Neural cell (in vitro differentiated cells): Measurements from ENCODE around the gene SECISBP2. TPM values are rescaled to one million over a fixed set of nuclear protein-coding genes. Genes with fewer than 3 reads are reported as not detected.

ENCODE experiments used
- H2AFZ ChIP-seq: fragments of 200-600, 300-800 bp; sonication (generic), shearing (Covaris generic); 2 replicates; pipeline ENCODE4 v1.6.0; 2014; ENCODE audit warnings: low read depth, mild to moderate bottlenecking, antibody characterized with exemption, low read length, moderate library complexity
- H3F3A ChIP-seq: fragments of 200-600 bp; shearing (Covaris generic); 2 replicates; pipeline ENCODE4 v1.6.1; 2016; ENCODE audit warnings: mild to moderate bottlenecking, moderate library complexity, mixed read lengths, antibody characterized with exemption, low read length; ENCODE audit not compliant: insufficient read depth, poor library complexity, severe bottlenecking
- H3K27ac ChIP-seq: fragments of 200-600, 300-800 bp; sonication (generic), shearing (Covaris generic); 2 replicates; pipeline ENCODE4 v1.5.1; 2014; ENCODE audit warnings: mild to moderate bottlenecking, low read length, moderate library complexity
- H3K27me3 ChIP-seq: fragments of 300-800, 200-600 bp; sonication (generic), shearing (Covaris generic); 2 replicates; pipeline ENCODE4 v1.6.0; 2014; ENCODE audit warnings: mild to moderate bottlenecking, low read depth, low read length, moderate library complexity; ENCODE audit not compliant: insufficient read depth
- H3K36me3 ChIP-seq: fragments of 300-800, 200-600 bp; sonication (generic), shearing (Covaris generic); 2 replicates; pipeline ENCODE4 v1.5.1; 2014; ENCODE audit warnings: mild to moderate bottlenecking, antibody characterized with exemption, low read length, moderate library complexity; ENCODE audit not compliant: insufficient read depth
- H3K4me2 ChIP-seq: fragments of 300-800, 200-600 bp; sonication (generic), shearing (Covaris generic); 2 replicates; pipeline ENCODE4 v1.6.0; 2014; ENCODE audit warnings: mild to moderate bottlenecking, low read length
- H3K4me3 ChIP-seq: fragments of 300-800, 200-600 bp; sonication (generic), shearing (Covaris generic); 2 replicates; pipeline ENCODE4 v1.5.1; 2014; ENCODE audit warnings: mild to moderate bottlenecking, low read length, moderate library complexity
- H3K79me2 ChIP-seq: fragments of 200-600 bp; shearing (Covaris generic); replicated peaks from 2 replicates; pipeline ENCODE4 v1.6.0; 2014; ENCODE audit warnings: mild to moderate bottlenecking, low read length, moderate library complexity; ENCODE audit not compliant: insufficient read depth
- H3K9ac ChIP-seq: fragments of 300-800, 200-600 bp; sonication (generic), shearing (Covaris generic); 2 replicates; pipeline ENCODE4 v1.6.1; 2016; ENCODE audit warnings: mild to moderate bottlenecking, low read length, mixed read lengths
- H3K9me2 ChIP-seq: fragments of 200-600 bp; shearing (Covaris generic); 2 replicates; pipeline ENCODE4 v1.6.1; 2016; ENCODE audit warnings: mild to moderate bottlenecking, low read length, mixed read lengths; ENCODE audit not compliant: insufficient read depth
- H3K9me3 ChIP-seq: fragments of 200-600, 300-800 bp; sonication (generic), shearing (Covaris generic); 2 replicates; pipeline ENCODE4 v1.6.1; 2016; ENCODE audit warnings: mild to moderate bottlenecking, mixed run types, low read length, moderate library complexity, mixed read lengths
- H4K20me1 ChIP-seq: fragments of 200-600 bp; shearing (Covaris generic); 2 replicates; pipeline ENCODE4 v1.6.1; 2016; ENCODE audit warnings: mild to moderate bottlenecking, mixed run types; ENCODE audit not compliant: insufficient read depth
- CTCF ChIP-seq: fragments of 450-650 bp; IDR thresholded peaks from 2 replicates; pipeline ENCODE4 v1.5.1; 2014; ENCODE audit warnings: antibody characterized with exemption, mild to moderate bottlenecking, moderate library complexity; ENCODE audit not compliant: poor library complexity, severe bottlenecking
- EP300 ChIP-seq: fragments of 450-650 bp; conservative IDR thresholded peaks from 2 replicates; pipeline ENCODE4 v1.6.1; 2014; ENCODE audit warnings: antibody characterized with exemption, mild to moderate bottlenecking, moderate library complexity; ENCODE audit not compliant: poor library complexity, severe bottlenecking
- EZH2 ChIP-seq: fragments of 200-600, 300-800 bp; shearing (Covaris generic), sonication (generic); IDR thresholded peaks from 2 replicates; pipeline ENCODE4 v1.6.1; 2014; ENCODE audit warnings: antibody characterized with exemption, low read length, borderline replicate concordance, mild to moderate bottlenecking; ENCODE audit not compliant: insufficient read depth, poor library complexity, severe bottlenecking
- MXI1 ChIP-seq: fragments of 450-650 bp; conservative IDR thresholded peaks from 2 replicates; pipeline ENCODE4 v1.6.1; 2014; ENCODE audit warnings: antibody characterized with exemption, mild to moderate bottlenecking; ENCODE audit not compliant: poor library complexity, severe bottlenecking
- POLR2AphosphoS5 ChIP-seq: IDR thresholded peaks from 2 replicates; pipeline ENCODE4 v1.6.1; 2012
- RAD21 ChIP-seq: fragments of 450-650 bp; conservative IDR thresholded peaks from 2 replicates; pipeline ENCODE4 v1.6.1; 2014; ENCODE audit warnings: antibody characterized with exemption, mild to moderate bottlenecking, moderate library complexity
- REST ChIP-seq: IDR thresholded peaks from 2 replicates; pipeline ENCODE4 v1.6.1; 2012; ENCODE audit warnings: borderline replicate concordance
- SMC3 ChIP-seq: fragments of 450-650 bp; conservative IDR thresholded peaks from 2 replicates; pipeline ENCODE4 v1.6.1; 2014; ENCODE audit warnings: antibody characterized with exemption, mild to moderate bottlenecking, moderate library complexity; ENCODE audit not compliant: poor library complexity
- TAF1 ChIP-seq: IDR thresholded peaks from 2 replicates; pipeline ENCODE4 v1.6.1; 2012; ENCODE audit warnings: low read depth
- polyA plus RNA-seq: library from polyadenylated mRNA; depleted of rRNA; stranded (reverse); fragments of >200 nt; gene quantifications from 2 replicates; pipeline ENCODE4 v1.2.3, GENCODE V29; 2014

The SECISBP2 gene
- polyA plus RNA-seq, 1 donor from 2014 or later, result 121 TPM

GRCh38 chr9:89277454-89277853, 40.8 kb upstream of the SECISBP2 start:
- H3K27me3 ChIP-seq, result no peaks in the 10 kb centered on the region
- TF ChIP-seq SMC3 (no peak), POLR2AphosphoS5 (no peak), RAD21 (no peak), CTCF (no peak), EZH2 (no peak), EP300 (no peak), TAF1 (no peak), MXI1 (no peak), REST (no peak)
- H3K4me3 ChIP-seq, result no peak overlapping the region
- H4K20me1 ChIP-seq, result no peaks in the 10 kb centered on the region
- no peaks in the 10 kb centered on the region for H3K36me3 ChIP-seq
- H3K9ac ChIP-seq, result no peak overlapping the region
- H3K79me2 ChIP-seq, result no peaks in the 10 kb centered on the region
- H3K9me2 ChIP-seq, result no peaks in the 10 kb centered on the region
- H3K9me3 ChIP-seq, result peaks cover 9% of the 10 kb centered on the region
- no peak overlapping the region for H2AFZ ChIP-seq
- no peak overlapping the region for H3K27ac ChIP-seq
- H3K4me2 ChIP-seq, result no peak overlapping the region
- H3F3A ChIP-seq, result no peaks in the 10 kb centered on the region

GRCh38 chr9:89278551-89278950, 39.7 kb upstream of the SECISBP2 start:
- Histone ChIP-seq H2AFZ (no peak overlapping the region), H3K79me2 (no peaks in the 10 kb centered on the region), H3K9me3 (peaks cover 9% of the 10 kb centered on the region), H3K27ac (no peak overlapping the region), H3K9me2 (no peaks in the 10 kb centered on the region), H4K20me1 (no peaks in the 10 kb centered on the region), H3F3A (no peaks in the 10 kb centered on the region), H3K4me3 (no peak overlapping the region), H3K4me2 (no peak overlapping the region), H3K36me3 (no peaks in the 10 kb centered on the region), H3K27me3 (no peaks in the 10 kb centered on the region), H3K9ac (no peak overlapping the region)
- TF ChIP-seq TAF1 (no peak), RAD21 (no peak), REST (no peak), MXI1 (no peak), EZH2 (no peak), EP300 (no peak), SMC3 (no peak), CTCF (no peak), POLR2AphosphoS5 (no peak)
